ENCODE measurements around the gene SLC1A5.
"Not testable (repeated sequence)": the region's sequence is repeated elsewhere in the genome, so short reads cannot be mapped to it uniquely, and the experiment has no call there.

Gene SLC1A5

DNA sequence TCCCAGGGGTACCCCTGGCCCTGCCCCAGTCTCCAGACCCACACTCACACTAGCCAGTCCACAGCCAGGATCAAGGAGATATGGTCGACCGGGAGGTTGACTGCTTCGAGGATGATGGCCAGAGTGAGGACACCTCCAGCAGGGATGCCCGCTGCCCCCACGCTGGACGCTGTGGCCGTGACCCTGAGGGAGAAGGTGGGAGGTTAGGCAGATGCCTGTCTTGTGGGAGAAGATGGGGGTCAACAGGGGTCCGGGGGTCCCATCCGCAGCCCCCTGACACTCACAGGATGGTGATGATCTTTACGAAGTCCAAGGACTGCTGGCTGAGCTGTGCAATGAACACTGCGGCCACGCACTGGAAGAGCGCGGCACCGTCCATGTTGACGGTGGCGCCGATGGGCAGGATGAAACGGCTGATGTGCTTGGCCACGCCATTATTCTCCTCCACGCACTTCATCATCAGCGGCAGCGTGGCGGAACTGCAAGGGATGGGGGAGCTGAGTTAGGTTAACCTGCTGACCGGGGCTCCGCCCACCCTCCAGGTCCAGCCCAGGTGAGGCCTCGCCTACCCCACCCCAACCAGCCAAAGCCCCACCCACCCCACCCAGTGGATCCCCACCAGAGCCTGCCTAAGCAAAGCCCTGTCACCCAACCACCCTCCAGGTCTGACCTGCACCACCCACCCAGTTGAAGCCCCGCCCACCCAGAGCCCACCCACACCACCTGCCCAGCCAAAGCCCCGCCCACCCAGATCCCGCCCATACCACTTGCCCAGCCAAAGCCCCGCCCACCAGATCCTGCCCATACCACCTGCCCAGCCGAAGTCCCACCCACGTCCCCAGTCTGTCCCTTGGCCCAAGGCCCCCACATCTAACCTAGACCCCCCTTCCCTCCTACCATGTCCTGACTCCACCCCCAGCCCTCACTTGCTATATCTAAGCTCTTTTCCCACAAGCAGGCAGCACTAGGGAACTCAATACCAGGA lies 11.2 kb downstream of the SLC1A5 start:
- in situ Hi-C loops (cut with HindIII; ENCODE audit: low pct_ligation_motif_present, low pct_unique_long_range_greater_than_20kb, low sequenced_read_pairs), result no loop called here
- DNase-seq, result no peak

DNA sequence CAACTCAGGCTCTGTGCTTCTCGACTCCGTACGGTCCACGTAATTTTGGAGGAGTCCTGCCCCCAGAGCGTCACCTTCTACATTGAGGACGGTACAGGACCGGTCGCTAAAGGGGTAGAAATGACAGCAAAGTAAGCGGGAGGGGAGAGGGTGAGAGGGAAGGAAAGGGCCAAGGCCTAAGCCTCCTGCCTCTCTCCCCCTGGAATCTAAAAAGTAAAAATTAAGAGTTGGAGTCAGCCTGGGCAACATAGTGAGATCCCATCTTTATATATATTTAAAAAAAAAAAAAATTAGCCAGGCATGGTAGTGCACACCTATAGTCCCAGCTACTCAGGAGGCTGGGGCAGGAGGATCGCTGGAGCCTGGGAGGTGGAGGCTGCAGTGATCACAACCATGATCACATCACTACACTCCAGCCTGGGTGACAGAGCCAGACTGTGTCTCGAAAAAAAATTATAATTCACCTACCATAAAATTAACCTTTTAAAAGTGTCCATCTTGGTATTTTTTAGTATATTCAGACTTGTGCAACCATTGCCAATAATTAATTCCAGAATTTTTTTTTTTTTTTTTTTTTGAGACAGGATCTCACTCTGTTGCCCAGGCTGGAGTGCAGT lies 12.6 kb downstream of the SLC1A5 start:
- in situ Hi-C loops (cut with HindIII; ENCODE audit: low pct_ligation_motif_present, low pct_unique_long_range_greater_than_20kb, low sequenced_read_pairs), result no loop called here
- no peak for DNase-seq

DNA sequence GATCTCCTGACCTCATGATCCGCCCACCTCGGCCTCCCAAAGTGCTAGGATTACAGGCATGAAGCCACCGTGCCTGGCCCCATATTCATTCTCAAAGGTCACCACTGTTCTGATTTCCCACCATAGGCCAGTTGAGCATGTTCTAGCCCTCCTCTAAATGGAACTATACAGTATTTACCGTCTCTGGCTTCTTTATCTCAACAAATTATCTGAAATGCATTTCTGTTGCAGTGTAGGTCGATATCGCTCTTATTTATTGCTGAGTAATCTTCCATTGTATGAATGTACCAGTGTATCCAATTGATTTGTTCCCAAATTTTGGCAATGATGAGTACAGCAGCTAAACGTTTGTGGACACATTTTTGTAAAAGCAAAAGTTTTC lies 15.4 kb downstream of the SLC1A5 start:
- no peak for DNase-seq
- in situ Hi-C loops (cut with HindIII; ENCODE audit: low pct_ligation_motif_present, low pct_unique_long_range_greater_than_20kb, low sequenced_read_pairs), result no loop called here

DNA sequence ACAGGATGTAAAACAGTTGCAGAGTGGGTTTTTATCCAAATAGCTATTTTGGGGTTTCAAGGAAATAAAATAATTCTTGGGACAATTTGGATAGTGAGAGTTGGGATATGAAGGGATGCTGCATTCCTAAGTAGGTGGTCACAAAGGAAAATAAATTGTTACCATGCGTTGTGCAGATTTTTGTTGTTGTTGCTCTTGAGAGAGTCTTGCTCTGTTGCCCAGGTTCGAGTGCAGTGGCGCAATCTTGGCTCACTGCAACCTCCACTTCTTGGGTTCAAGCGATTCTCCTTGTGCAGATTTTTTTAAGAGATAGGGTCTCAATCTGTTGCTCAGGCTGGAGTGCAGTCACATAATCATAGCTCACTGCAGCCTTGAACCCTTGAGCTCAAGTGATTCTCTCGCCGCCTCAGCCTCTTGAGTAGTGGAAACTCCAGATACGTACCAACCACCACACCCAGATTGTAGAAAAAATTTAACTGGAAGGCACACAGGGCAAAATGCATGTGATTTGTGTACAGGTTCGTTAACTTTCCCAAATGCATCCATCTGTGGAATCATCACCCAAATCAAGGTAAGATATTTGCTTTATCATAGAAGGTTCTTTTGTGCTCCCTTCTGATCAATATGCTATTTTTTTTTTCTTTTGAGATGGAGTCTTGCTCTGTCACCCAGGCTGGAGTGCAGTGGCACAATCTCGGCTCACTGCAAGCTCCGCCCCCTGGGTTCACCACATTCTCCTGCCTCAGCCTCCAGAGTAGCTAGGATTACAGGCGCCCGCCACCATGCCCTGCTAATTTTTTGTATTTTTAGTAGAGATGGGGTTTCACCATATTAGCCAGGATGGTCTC lies 16.0 kb downstream of the SLC1A5 start:
- DNase-seq, result no peak
- in situ Hi-C loops (cut with HindIII; ENCODE audit: low pct_ligation_motif_present, low pct_unique_long_range_greater_than_20kb, low sequenced_read_pairs), result no loop called here

DNA sequence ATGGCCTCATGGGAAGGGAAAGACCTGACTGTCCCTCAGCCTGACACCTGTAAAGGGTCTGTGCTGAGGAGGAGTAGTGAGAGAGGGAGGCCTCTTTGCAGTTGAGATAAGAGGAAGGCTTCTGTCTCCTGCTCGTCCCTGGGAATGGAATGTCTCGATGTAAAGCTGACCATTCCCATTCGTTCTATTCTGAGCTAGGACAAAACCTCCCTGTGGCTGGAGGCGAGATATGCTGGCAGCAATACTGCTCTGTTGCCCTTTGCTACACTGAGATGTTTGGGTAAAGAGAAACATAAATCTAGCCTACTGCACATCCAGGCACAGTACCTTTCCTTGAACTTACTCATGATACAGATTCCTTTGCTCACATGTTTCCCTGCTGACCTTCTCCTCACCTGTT lies 19.6 kb downstream of the SLC1A5 start:
- in situ Hi-C loops (cut with HindIII; ENCODE audit: low pct_ligation_motif_present, low pct_unique_long_range_greater_than_20kb, low sequenced_read_pairs); DNase-seq: not testable (repeated sequence)

DNA sequence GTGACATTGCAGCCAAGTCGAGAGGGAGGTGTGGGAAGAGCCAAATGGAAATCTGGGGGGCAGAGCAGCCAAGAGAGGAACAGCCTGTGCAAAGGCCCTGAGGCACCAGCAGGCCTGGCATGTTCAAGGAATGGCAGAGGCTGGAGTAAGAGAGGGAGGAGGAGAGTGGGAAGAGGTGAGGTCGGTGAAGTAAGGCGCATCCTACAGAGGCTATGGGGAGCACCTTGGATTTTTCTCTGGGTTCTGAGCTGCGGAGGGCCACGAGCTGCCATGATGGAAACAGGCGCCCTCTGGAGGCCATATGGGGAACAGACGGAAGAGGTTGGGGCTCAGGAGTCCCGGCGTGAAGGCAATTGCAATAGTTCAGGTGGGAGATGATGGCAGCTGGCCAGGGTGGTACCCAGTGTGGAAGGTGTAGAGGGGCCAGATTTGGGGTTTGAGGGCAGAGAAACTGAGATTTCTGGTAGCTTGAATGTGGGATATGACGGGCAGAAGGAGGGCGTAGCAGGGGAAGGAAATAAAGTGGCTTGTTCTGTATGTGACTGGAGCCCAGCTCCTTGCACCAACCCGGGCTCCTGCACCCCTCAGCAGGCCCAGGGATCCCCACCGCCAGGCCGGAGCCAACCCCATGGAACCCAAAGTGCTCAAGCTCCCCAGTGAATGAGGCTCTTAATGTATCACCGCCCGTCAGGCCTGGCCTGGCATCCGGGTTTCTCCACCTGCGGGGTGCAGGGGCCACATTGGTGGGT lies 21.7 kb downstream of the SLC1A5 start:
- DNase-seq, result no peak
- in situ Hi-C loops (cut with HindIII; ENCODE audit: low pct_ligation_motif_present, low pct_unique_long_range_greater_than_20kb, low sequenced_read_pairs), result no loop called here

DNA sequence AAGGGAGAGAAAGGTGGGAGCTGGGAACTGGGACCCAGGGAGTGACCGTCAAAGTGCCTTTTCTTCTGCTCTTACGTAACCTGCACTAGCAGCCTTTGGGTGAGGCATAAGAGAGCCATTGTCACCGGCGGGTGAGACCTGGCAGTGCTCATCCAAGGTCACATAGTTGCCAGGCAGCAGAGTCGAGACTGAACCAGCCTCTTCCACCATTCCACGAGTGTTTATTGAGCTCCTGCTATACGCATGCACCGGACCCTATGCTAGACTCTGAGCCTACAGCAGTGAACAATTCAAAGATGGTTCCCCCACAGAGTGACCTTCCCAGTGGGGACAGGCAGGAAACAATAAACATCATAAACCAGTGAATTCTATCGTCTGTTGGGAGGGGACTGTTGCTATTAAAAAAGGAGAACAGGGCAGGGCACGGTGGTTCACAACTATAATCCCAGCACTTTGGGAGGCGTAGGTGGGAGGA lies 23.5 kb downstream of the SLC1A5 start:
- DNase-seq, result no peak
- in situ Hi-C loops (cut with HindIII; ENCODE audit: low pct_ligation_motif_present, low pct_unique_long_range_greater_than_20kb, low sequenced_read_pairs), result no loop called here

DNA sequence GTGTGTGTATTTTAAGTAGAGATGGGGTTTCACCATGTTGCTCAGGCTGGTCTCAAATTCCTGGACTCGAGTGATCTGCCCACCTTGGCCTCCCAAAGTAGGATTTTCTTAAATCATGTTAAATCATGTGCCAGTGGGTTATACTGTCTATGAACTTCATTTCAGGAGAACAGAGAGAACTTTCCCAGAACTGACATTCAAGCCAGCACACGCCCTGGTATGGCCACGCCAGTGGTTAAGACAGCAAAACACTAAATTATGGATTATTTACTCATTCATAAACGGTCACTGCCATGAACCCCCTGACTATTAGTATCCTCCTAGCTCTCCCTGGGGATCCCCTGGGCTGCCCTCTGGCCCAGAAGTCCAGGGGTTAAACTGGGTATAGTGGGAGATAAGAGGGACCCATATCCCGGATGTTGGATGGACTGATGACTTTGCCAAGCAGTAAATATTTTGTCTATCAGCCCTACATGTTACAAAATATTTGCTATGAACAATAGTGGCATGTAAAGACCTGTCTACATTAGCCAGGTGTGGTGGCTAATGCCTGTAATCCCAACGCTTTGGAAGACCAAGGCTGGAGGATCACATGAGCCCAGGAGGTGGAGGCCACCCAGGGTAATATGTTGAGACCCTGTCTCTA lies 26.0 kb downstream of the SLC1A5 start:
- in situ Hi-C loops (cut with HindIII; ENCODE audit: low pct_ligation_motif_present, low pct_unique_long_range_greater_than_20kb, low sequenced_read_pairs), result no loop called here
- DNase-seq, result no peak

DNA sequence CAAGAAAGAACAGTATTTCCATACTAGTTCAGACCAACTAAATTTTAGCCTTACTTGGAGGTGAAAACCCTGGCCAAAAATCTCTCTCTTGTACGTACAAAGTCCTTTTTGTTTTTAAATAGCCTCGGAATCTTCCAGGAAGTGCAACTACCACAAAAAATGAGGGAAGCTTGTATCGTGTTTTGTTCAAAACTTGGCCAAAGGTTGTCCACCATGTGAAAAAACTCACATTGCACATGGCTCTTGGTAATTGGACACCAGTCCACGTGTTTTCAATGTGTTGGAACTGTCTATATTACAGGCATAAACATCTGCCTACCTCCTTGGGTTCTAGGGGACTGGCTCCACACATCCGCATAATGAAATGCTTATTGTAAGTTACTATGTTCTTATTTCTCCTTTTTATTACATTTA lies 27.0 kb downstream of the SLC1A5 start:
- in situ Hi-C loops (cut with HindIII; ENCODE audit: low pct_ligation_motif_present, low pct_unique_long_range_greater_than_20kb, low sequenced_read_pairs), result no loop called here
- no peak for DNase-seq

DNA sequence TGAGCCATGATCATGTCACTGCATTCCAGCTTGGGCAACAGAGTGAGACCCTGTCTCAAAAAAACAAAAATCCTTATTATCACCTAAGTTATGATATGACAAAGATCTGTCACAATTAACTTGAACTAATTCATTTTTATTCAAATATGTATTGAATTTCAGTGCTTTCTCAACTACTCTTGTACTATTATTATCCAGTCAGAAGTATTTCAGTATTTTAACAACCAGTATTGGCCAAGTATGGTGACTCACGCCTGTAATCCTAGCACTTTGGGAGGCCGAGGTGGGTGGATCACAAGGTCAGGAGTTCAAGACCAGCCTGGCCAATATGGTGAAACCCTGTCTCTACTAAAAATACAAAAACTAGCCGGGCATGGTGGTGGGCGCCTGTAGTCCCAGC lies 27.5 kb downstream of the SLC1A5 start:
- in situ Hi-C loops (cut with HindIII; ENCODE audit: low pct_ligation_motif_present, low pct_unique_long_range_greater_than_20kb, low sequenced_read_pairs); DNase-seq: not testable (repeated sequence)

DNA sequence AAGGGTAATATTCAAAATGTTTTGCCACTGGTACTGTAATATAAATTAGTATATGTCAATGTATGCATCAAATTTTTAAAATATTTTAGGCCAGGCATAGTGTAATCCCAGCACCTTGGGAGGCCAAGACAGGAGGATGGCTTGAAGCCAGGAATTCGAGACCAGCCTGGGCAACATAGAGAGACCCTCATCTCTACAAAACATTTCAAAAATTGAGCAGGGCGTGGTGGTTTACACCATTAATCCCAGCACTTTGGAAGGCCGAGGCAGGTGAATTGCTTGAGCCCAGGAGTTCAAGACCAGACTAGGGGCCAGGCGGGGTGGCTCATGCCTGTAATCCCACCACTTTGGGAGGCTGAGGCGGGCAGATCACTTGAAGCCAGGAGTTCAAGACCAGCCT lies 28.0 kb downstream of the SLC1A5 start:
- DNase-seq, result no peak
- in situ Hi-C loops (cut with HindIII; ENCODE audit: low pct_ligation_motif_present, low pct_unique_long_range_greater_than_20kb, low sequenced_read_pairs), result no loop called here

DNA sequence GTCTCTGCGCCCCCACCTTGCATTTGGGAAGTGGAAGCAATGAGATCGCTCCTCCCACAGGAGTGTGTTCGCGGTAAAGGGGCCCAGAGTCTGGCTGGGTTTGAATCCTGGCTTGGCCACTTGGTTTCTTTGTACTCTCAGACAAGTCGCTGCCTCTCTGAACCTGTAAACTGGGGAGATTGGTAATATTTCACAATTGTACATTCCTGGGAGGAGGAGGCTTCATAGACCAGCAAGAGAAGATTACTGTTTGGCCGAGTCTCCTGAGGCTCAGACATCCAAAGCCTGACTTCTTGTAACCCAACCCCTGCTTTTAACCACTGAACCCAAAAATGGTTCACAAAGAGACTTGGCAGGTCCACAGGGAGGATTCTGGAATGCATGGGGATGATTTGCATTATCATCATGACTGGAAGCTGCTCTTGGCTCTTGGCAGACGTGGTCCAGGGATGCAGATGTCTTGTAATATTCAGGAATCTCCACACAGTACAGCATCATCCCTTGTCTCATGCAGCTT lies 28.5 kb downstream of the SLC1A5 start:
- in situ Hi-C loops (cut with HindIII; ENCODE audit: low pct_ligation_motif_present, low pct_unique_long_range_greater_than_20kb, low sequenced_read_pairs), result no loop called here
- DNase-seq, result no peak

DNA sequence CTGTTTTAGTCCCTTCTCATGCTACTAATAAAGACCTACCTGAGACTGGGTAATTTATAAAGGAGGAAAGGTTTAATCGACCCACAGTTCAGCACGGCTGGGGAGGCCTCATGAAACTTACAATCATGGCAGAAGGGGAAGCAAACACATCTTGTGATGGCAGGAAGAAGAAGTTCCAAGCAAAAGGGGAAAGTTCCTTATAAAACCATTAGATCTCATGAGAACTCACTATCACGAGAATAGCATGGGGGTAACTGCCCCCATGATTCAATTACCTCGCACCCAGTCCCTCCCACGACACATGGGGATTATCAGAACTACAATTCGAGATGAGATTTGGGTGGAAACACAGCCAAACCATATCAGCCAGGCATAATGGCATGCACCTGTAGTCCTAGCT lies 29.2 kb downstream of the SLC1A5 start:
- in situ Hi-C loops (cut with HindIII; ENCODE audit: low pct_ligation_motif_present, low pct_unique_long_range_greater_than_20kb, low sequenced_read_pairs), result no loop called here
- no peak for DNase-seq

DNA sequence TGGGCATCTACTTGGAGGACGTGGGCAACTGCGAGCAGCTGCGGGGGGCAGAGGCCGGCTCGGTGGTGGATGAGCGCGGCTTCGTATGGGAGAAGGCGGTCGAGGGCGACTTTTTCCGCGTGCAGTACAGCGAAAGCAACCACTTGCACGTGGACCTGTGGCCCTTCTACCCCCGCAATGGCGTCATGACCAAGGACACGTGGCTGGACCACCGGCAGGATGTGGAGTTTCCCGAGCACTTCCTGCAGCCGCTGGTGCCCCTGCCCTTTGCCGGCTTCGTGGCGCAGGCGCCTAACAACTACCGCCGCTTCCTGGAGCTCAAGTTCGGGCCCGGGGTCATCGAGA lies 31.9 kb downstream of the SLC1A5 start:
- in situ Hi-C loops (cut with HindIII; ENCODE audit: low pct_ligation_motif_present, low pct_unique_long_range_greater_than_20kb, low sequenced_read_pairs), result no loop called here
- DNase-seq, result no peak

DNA sequence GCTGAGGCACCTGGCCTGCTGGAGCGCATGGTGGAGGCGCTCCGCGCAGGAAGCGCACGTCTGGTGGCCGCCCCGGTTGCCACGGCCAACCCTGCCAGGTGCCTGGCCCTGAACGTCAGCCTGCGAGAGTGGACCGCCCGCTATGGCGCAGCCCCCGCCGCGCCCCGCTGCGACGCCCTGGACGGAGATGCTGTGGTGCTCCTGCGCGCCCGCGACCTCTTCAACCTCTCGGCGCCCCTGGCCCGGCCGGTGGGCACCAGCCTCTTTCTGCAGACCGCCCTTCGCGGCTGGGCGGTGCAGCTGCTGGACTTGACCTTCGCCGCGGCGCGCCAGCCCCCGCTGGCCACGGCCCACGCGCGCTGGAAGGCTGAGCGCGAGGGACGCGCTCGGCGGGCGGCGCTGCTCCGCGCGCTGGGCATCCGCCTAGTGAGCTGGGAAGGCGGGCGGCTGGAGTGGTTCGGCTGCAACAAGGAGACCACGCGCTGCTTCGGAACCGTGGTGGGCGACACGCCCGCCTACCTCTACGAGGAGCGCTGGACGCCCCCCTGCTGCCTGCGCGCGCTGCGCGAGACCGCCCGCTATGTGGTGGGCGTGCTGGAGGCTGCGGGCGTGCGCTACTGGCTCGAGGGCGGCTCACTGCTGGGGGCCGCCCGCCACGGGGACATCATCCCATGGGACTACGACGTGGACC lies 32.4 kb downstream of the SLC1A5 start:
- no peak for DNase-seq
- in situ Hi-C loops (cut with HindIII; ENCODE audit: low pct_ligation_motif_present, low pct_unique_long_range_greater_than_20kb, low sequenced_read_pairs), result no loop called here

DNA sequence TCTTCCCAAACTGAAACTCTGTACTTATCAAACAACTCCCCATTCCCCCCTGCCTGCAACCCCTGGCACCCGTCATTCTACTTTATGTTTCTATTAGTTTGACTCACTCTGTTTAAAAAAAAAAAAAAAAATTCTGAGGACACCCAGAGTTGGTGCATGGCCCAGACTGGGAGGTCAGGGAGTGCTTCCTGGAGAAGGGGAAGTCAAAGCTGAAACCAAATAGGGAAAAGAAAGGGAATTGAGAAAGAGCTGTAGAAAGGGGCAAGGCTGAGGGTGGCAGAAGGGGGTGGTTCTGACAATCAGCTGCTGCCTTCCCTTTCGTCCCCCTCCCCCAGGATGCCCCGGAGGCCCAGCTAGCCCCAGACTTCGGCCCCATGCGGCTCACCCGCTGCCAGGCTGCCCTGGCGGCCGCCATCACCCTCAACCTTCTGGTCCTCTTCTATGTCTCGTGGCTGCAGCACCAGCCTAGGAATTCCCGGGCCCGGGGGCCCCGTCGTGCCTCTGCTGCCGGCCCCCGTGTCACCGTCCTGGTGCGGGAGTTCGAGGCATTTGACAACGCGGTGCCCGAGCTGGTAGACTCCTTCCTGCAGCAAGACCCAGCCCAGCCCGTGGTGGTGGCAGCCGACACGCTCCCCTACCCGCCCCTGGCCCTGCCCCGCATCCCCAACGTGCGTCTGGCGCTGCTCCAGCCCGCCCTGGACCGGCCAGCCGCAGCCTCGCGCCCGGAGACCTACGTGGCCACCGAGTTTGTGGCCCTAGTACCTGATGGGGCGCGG lies 33.1 kb downstream of the SLC1A5 start:
- in situ Hi-C loops (cut with HindIII; ENCODE audit: low pct_ligation_motif_present, low pct_unique_long_range_greater_than_20kb, low sequenced_read_pairs), result no loop called here
- DNase-seq, result no peak

Data from ACHN (cell line).